HCT116 (cell line): ENCODE results near the gene UQCRFS1. TPM values are rescaled to one million over a fixed set of nuclear protein-coding genes. Genes with fewer than 3 reads are reported as not detected.

Source experiments
- ATAC-seq: fragments of 200-7000 bp; cut with Tn5 transposase; 2 replicates; pipeline ENCODE4 v1.9.1; 2020; ENCODE audit warnings: mild to moderate bottlenecking, moderate library complexity
- BruUV-seq: library from RNA; stranded (reverse); fragments of 400-500 nt; replicated peaks from 2 replicates; lab custom pipeline; 2021; lab: Mats Ljungman, UMichigan
- CTCF ChIA-PET: fragments of 300-600 bp; sonication (Branson Sonifier 250); formaldehyde crosslinking; loops from one replicate; lab custom pipeline; 2021; ENCODE audit warnings: antibody characterized with exemption; lab: Charles Lee
- POLR2A ChIA-PET: fragments of 300-600, 350-600 bp; sonication (Branson Sonifier 250); formaldehyde crosslinking; loops from one replicate; lab custom pipeline; 2021; ENCODE audit warnings: antibody characterized with exemption; lab: Charles Lee
- RAD21 ChIA-PET, 2 experiments: fragments of 300-600 bp; sonication (Branson Sonifier 250); formaldehyde crosslinking; loops; one replicate each; lab custom pipeline; 2023; ENCODE audit warnings: low total read pairs in 2 of 2; ENCODE audit not compliant: uncharacterized antibody in 2 of 2, unreplicated experiment in 2 of 2, low non-redundant PET in 1 of 2; lab: Charles Lee
- DNase-seq: peaks from one replicate; pipeline ENCODE4 v3.0.0-alpha.2; 2010; ENCODE audit warnings: low read depth, low spot score
- H2AFZ ChIP-seq: fragments of 200-600 bp; shearing (Covaris generic), sonication (generic); 2 replicates; pipeline ENCODE4 v1.6.1; 2017; ENCODE audit warnings: low read depth, mixed run types, mixed read lengths, antibody characterized with exemption, low read length; ENCODE audit not compliant: poor library complexity, severe bottlenecking
- H3K27ac ChIP-seq: 2 replicates; pipeline ENCODE4 v1.5.1; 2012; ENCODE audit warnings: low read depth, low read length
- H3K27me3 ChIP-seq: fragments of 200-600 bp; sonication (generic); 2 replicates; pipeline ENCODE4 v1.6.1; 2016; ENCODE audit warnings: mixed run types, low read length, mixed read lengths; ENCODE audit not compliant: insufficient read depth
- H3K36me3 ChIP-seq, 2 experiments: fragments of 200-500 bp in 1 of 2; fragments of 200-600 bp in 1 of 2; sonication (Bioruptor generic) in 1 of 2; sonication (generic) in 1 of 2; 2 replicates each; pipeline versions ENCODE4 v1.5.1 to v1.6.1; 2014 to 2016; ENCODE audit warnings: low read length in 2 of 2, inconsistent platforms in 1 of 2, mixed read lengths in 1 of 2, mixed run types in 1 of 2; ENCODE audit not compliant: insufficient read depth in 2 of 2, control insufficient read depth in 1 of 2
- H3K4me1 ChIP-seq, 2 experiments: fragments of 200-600 bp in 1 of 2; sonication (generic) in 1 of 2; 2 replicates each; pipeline versions ENCODE4 v1.5.1 to v1.6.1; 2012 to 2017; ENCODE audit warnings: low read length in 2 of 2, inconsistent platforms in 1 of 2, mild to moderate bottlenecking in 1 of 2, mixed read lengths in 1 of 2, mixed run types in 1 of 2, moderate library complexity in 1 of 2; ENCODE audit not compliant: insufficient read depth in 2 of 2, control insufficient read depth in 1 of 2
- H3K4me2 ChIP-seq: fragments of 200-600 bp; sonication (generic); 2 replicates; pipeline ENCODE4 v1.6.1; 2017; ENCODE audit warnings: mixed run types, low read length, mixed read lengths
- H3K4me3 ChIP-seq, 2 experiments: fragments of 200-600 bp in 1 of 2; sonication (generic) in 1 of 2; replicated peaks in 1 of 2; 2 replicates each; pipeline ENCODE4 v1.5.1; 2011 to 2016; ENCODE audit warnings: low read length in 2 of 2, control low read depth in 1 of 2, low read depth in 1 of 2, mild to moderate bottlenecking in 1 of 2, mixed read lengths in 1 of 2, mixed run types in 1 of 2
- H3K79me2 ChIP-seq: fragments of 200-600 bp; sonication (generic); 2 replicates; pipeline ENCODE4 v1.6.1; 2017; ENCODE audit warnings: mild to moderate bottlenecking, mixed run types, low read length, moderate library complexity, mixed read lengths; ENCODE audit not compliant: insufficient read depth
- H3K9ac ChIP-seq: fragments of 200-600 bp; sonication (generic); 2 replicates; pipeline ENCODE4 v1.6.1; 2016; ENCODE audit warnings: low read length, mixed read lengths
- H3K9me2 ChIP-seq: fragments of 200-600 bp; sonication (generic), shearing (Covaris generic); 2 replicates; pipeline ENCODE4 v1.6.1; 2017; ENCODE audit warnings: mixed run types, mild to moderate bottlenecking, moderate library complexity; ENCODE audit not compliant: insufficient read depth
- H3K9me3 ChIP-seq, 2 experiments: fragments of 200-500 bp in 1 of 2; fragments of 200-600 bp in 1 of 2; sonication (Bioruptor generic) in 1 of 2; sonication (generic) in 1 of 2; 2 replicates each; pipeline ENCODE4 v1.6.1; 2014 to 2017; ENCODE audit warnings: low read length in 2 of 2, mixed read lengths in 2 of 2, inconsistent platforms in 1 of 2, low read depth in 1 of 2, mild to moderate bottlenecking in 1 of 2, mixed run types in 1 of 2, moderate library complexity in 1 of 2; ENCODE audit not compliant: control insufficient read depth in 1 of 2, insufficient read depth in 1 of 2
- H4K20me1 ChIP-seq: fragments of 200-600 bp; sonication (generic), shearing (Covaris generic); 2 replicates; pipeline ENCODE4 v1.6.1; 2017; ENCODE audit warnings: mixed run types, mild to moderate bottlenecking, moderate library complexity; ENCODE audit not compliant: insufficient read depth
- EGR1 ChIP-seq: IDR thresholded peaks from 2 replicates; pipeline ENCODE4 v1.6.1; 2012; ENCODE audit warnings: low read depth
- EZH2 ChIP-seq: fragments of 200-600 bp; sonication (generic); IDR thresholded peaks from 2 replicates; pipeline ENCODE4 v1.6.1; 2017; ENCODE audit warnings: antibody characterized with exemption, mixed run types
- EZH2phosphoT487 ChIP-seq: fragments of 200-600 bp; IDR thresholded peaks from 2 replicates; pipeline ENCODE4 v1.6.1; 2018; ENCODE audit warnings: antibody characterized with exemption, borderline replicate concordance
- JUND ChIP-seq: IDR thresholded peaks from 2 replicates; pipeline ENCODE4 v1.6.1; 2012
- POLR2AphosphoS5 ChIP-seq: IDR thresholded peaks from 2 replicates; pipeline ENCODE4 v1.6.1; 2011; ENCODE audit warnings: mild to moderate bottlenecking, low read depth, low read length, moderate library complexity
- RAD21 ChIP-seq: IDR thresholded peaks from 2 replicates; pipeline ENCODE4 v1.6.1; 2012; ENCODE audit warnings: low read depth, mild to moderate bottlenecking
- ZNF274 ChIP-seq: fragments of 200-500 bp; sonication (Bioruptor generic); IDR thresholded peaks from 2 replicates; pipeline ENCODE4 v1.6.1; 2014; ENCODE audit warnings: mild to moderate bottlenecking, low read depth, low read length, inconsistent platforms
- intact Hi-C: fragments of 100-400 bp; cut with micrococcal nuclease; formaldehyde crosslinking; loops from 2 replicates; pipeline ENCODE4 v1.10.0; 2022
- total RNA-seq: library from RNA; stranded (reverse); gene quantifications from one replicate; pipeline ENCODE4 v1.2.1, GENCODE V29; 2021; ENCODE audit not compliant: unreplicated experiment
- TF ChIP-seq, protein P1 (sequence below): IDR thresholded peaks from 2 replicates; pipeline ENCODE4 v1.6.1; 2012
- TF ChIP-seq, protein P2 (sequence below): IDR thresholded peaks from 2 replicates; pipeline ENCODE4 v1.6.1; 2012

UQCRFS1 gene
- total RNA-seq, 1 experiment from 2014 or later = 45.8 TPM

DNA sequence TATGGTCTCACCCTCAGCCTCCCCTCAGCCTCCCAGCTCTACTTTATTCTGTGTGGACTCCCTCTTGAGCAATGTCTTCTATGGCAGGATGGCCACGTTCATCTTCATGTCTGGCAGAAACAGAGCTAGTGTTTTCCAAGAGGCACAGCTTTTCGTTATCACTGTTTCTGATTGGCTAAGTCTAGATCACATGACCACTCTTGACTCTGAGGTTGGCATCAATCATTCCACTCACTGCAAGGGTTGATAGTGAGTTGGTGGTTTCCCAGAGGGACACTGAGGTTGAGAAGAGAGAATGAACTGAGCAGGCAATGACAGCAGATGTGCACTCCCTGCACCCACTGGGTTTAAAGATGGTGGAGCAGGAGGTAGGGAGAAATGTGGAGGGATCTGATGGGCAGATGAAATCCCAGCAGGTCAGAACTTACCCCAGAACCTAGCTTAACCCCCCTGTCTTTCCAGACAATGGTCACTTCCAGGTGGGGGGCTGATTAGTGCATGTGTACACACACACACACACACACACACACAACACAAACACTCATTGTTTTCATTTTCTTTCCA lies 26.3 kb upstream of the UQCRFS1 start:
- DNase-seq (no peak), ATAC-seq (no peak)
- Histone ChIP-seq H3K27me3 (peaks cover 22% of the 10 kb centered on the region), H4K20me1 (no peaks in the 10 kb centered on the region), H3K4me2 (no peak overlapping the region), H3K27ac (no peak overlapping the region), H3K9ac (no peak overlapping the region), H3K9me2 (no peaks in the 10 kb centered on the region), H3K4me3 (no peak overlapping the region), H2AFZ (no peak overlapping the region), H3K4me1 (no peaks in the 10 kb centered on the region), H3K9me3 (no peaks in the 10 kb centered on the region), H3K36me3 (no peaks in the 10 kb centered on the region), H3K79me2 (no peaks in the 10 kb centered on the region)
- no TSS peak for BruUV-seq
- ChIA-PET CTCF (no interaction called here), POLR2A (interaction anchor here (0.6 kb wide), 1 partner anchor 1441 kb away, joined by 5 read pairs; no protein-coding TSS in a partner anchor), RAD21 (no interaction called here)
- intact Hi-C loops = no loop called here
- no peak for TF ChIP-seq ZNF274
- TF ChIP-seq EGR1 = no peak
- TF ChIP-seq EZH2 = no peak
- TF ChIP-seq EZH2phosphoT487 = no peak
- TF ChIP-seq, protein P1, sequence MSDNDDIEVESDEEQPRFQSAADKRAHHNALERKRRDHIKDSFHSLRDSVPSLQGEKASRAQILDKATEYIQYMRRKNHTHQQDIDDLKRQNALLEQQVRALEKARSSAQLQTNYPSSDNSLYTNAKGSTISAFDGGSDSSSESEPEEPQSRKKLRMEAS = no peak
- TF ChIP-seq RAD21 = no peak

DNA sequence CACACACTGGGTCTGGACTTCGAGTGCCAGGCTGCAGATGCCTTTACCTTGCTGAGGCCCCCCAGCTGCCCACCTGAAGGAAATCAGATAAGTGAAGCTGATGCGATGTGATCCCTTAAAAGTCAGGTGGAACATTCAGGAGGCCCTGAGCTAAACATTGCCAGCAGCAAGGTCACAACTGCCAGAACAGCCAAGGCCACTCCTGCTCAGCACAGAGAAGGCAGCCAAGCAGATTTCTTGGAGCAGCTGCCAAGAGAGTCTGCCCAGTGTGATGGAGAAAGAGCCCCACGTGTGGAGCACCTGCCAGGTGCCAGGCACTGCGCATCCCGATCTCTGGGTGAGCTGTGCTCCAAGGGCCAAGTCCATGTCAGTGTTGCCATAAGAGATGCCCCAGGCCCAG lies 20.6 kb upstream of the UQCRFS1 start:
- POLR2A ChIA-PET = no interaction called here
- H3K27me3 ChIP-seq = no peaks in the 10 kb centered on the region; the same call in 1 of the 2 replicates
- no peak overlapping the region for H3K27ac ChIP-seq
- H3K4me2 ChIP-seq = no peak overlapping the region
- TF ChIP-seq JUND (no peak), POLR2AphosphoS5 (no peak)
- TF ChIP-seq, protein P2, sequence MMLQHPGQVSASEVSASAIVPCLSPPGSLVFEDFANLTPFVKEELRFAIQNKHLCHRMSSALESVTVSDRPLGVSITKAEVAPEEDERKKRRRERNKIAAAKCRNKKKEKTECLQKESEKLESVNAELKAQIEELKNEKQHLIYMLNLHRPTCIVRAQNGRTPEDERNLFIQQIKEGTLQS = no peak
- TF ChIP-seq, protein P1 = no peak
- no peak overlapping the region for H3K9ac ChIP-seq
- intact Hi-C loops = no loop called here
- H3K9me2 ChIP-seq = no peaks in the 10 kb centered on the region
- no TSS peak for BruUV-seq
- no peak for DNase-seq
- CTCF ChIA-PET = no interaction called here
- ATAC-seq = no peak
- RAD21 ChIA-PET = no interaction called here
- no peaks in the 10 kb centered on the region for H3K79me2 ChIP-seq
- H3K9me3 ChIP-seq = no peaks in the 10 kb centered on the region
- no peaks in the 10 kb centered on the region for H3K4me1 ChIP-seq
- H2AFZ ChIP-seq = no peak overlapping the region
- H3K36me3 ChIP-seq = no peaks in the 10 kb centered on the region
- H4K20me1 ChIP-seq = no peaks in the 10 kb centered on the region
- H3K4me3 ChIP-seq = no peak overlapping the region
